Natural killer cell (primary cell): ENCODE measurements around the gene SLC17A3. TPM values are rescaled to one million over a fixed set of nuclear protein-coding genes. Genes with fewer than 3 reads are reported as not detected.

ENCODE experiments used
- ATAC-seq, 3 donors: fragments of 150-1000 bp in 2 of 3; fragments of 200-7000 bp in 1 of 3; cut with Tn5 transposase; 1 replicate in 1 of 3; 2 replicates in 2 of 3; pipeline ENCODE4 v1.10.0; 2021; ENCODE audit warnings: mild to moderate bottlenecking in 2 of 3, moderate library complexity in 2 of 3
- DNase-seq, 2 donors: peaks; one replicate each; pipeline versions ENCODE4 v3.0.0 to v3.0.0-alpha.2; 2013 to 2021; ENCODE audit warnings: mixed read lengths in 1 of 2
- H3K27ac ChIP-seq: one replicate; pipeline ENCODE4 v1.5.1; 2013; ENCODE audit warnings: mild to moderate bottlenecking, low read length
- H3K27me3 ChIP-seq: one replicate; pipeline ENCODE4 v1.6.1; 2013; ENCODE audit warnings: low read length; ENCODE audit not compliant: control insufficient read depth, insufficient read depth
- H3K36me3 ChIP-seq: one replicate; pipeline ENCODE4 v1.6.1; 2013; ENCODE audit warnings: low read length; ENCODE audit not compliant: control insufficient read depth, insufficient read depth
- H3K4me1 ChIP-seq: one replicate; pipeline ENCODE4 v1.6.1; 2013; ENCODE audit warnings: low read length; ENCODE audit not compliant: control insufficient read depth, insufficient read depth
- H3K4me3 ChIP-seq: one replicate; pipeline ENCODE4 v1.5.1; 2013; ENCODE audit warnings: low read length
- H3K9me3 ChIP-seq: one replicate; pipeline ENCODE4 v1.6.1; 2013; ENCODE audit warnings: low read length; ENCODE audit not compliant: control insufficient read depth, insufficient read depth
- H3K27ac Mint-ChIP-seq, 2 donors: one replicate each; pipeline ENCODE4 v1.8.0; 2022; ENCODE audit warnings: mild to moderate bottlenecking in 2 of 2, mixed read lengths in 2 of 2, moderate library complexity in 1 of 2
- H3K27me3 Mint-ChIP-seq, 2 donors: one replicate each; pipeline ENCODE4 v1.8.0; 2022; ENCODE audit warnings: low read depth in 2 of 2, mixed read lengths in 2 of 2
- H3K36me3 Mint-ChIP-seq: one replicate; pipeline ENCODE4 v1.8.0; 2022; ENCODE audit warnings: mixed read lengths
- H3K4me1 Mint-ChIP-seq, 2 donors: one replicate each; pipeline ENCODE4 v1.8.0; 2022; ENCODE audit warnings: mixed read lengths in 2 of 2
- H3K4me3 Mint-ChIP-seq: one replicate; pipeline ENCODE4 v1.8.0; 2022; ENCODE audit warnings: mild to moderate bottlenecking, moderate library complexity, mixed read lengths
- H3K9me3 Mint-ChIP-seq, 2 donors: one replicate each; pipeline ENCODE4 v1.8.0; 2022; ENCODE audit warnings: mixed read lengths in 2 of 2
- CTCF ChIP-seq: fragments of 200-600 bp; IDR thresholded peaks from one replicate; pipeline ENCODE4 v1.8.0; 2022; ENCODE audit warnings: antibody characterized with exemption
- WGBS: methylation state at CpG from one replicate; pipeline ENCODE4 v1.1.7; 2013; ENCODE audit warnings: missing lambda C conversion rate; ENCODE audit not compliant: insufficient coverage; 5-methylcytosine and 5-hydroxymethylcytosine counted together
- intact Hi-C: fragments of 100-400 bp; cut with micrococcal nuclease; formaldehyde crosslinking; loops from one replicate; pipeline ENCODE4 v1.14.2; 2022
- total RNA-seq, 4 donors: library from RNA; stranded (reverse); fragments of 120-200 nt in 1 of 4; gene quantifications; one replicate each; pipeline versions ENCODE4 v1.2.3 to v1.2.4, GENCODE V29; 2013 to 2022

SLC17A3 gene
- total RNA-seq, 3 donors from 2014 or later (not counting 1 experiment from before 2014, with no cell fraction given), result 1.5 to 2.4 (median 1.6) TPM

- intact Hi-C loops, result no loop called here
- no peaks in the 10 kb centered on the region for H3K36me3 Mint-ChIP-seq
- H3K36me3 ChIP-seq, result no peaks in the 10 kb centered on the region
- H3K27ac Mint-ChIP-seq, result no peak overlapping the region
- ATAC-seq (no peak), DNase-seq (no peak)
- peaks cover 3 to 6% of the 10 kb centered on the region in 2 donors for H3K27me3 Mint-ChIP-seq
- 90% methylated on average over 2 of the region's 2 CpGs for WGBS
- no peak overlapping the region for H3K4me3 ChIP-seq
- no peaks in the 10 kb centered on the region for H3K9me3 Mint-ChIP-seq
- H3K4me1 Mint-ChIP-seq, result peaks cover 10 to 11% of the 10 kb centered on the region in 2 donors
- H3K4me3 Mint-ChIP-seq, result no peak overlapping the region
- TF ChIP-seq CTCF, result no peak
- no peaks in the 10 kb centered on the region for H3K27me3 ChIP-seq
- H3K27ac ChIP-seq, result no peak overlapping the region
- no peaks in the 10 kb centered on the region for H3K9me3 ChIP-seq
- no peaks in the 10 kb centered on the region for H3K4me1 ChIP-seq
Measured at GRCh38 chr6:25883991-25884390, 9.9 kb upstream of the SLC17A3 start.

GRCh38 chr6:25883536-25883935 lies 9.5 kb upstream of the SLC17A3 start:
- Histone ChIP-seq H3K36me3 (no peaks in the 10 kb centered on the region), H3K4me3 (no peak overlapping the region), H3K27ac (no peak overlapping the region), H3K27me3 (no peaks in the 10 kb centered on the region), H3K4me1 (no peaks in the 10 kb centered on the region), H3K9me3 (no peaks in the 10 kb centered on the region)
- H3K4me3 Mint-ChIP-seq, result no peak overlapping the region
- no peaks in the 10 kb centered on the region for H3K36me3 Mint-ChIP-seq
- no peak overlapping the region for H3K27ac Mint-ChIP-seq
- H3K4me1 Mint-ChIP-seq, result peaks cover 10 to 11% of the 10 kb centered on the region in 2 donors
- whole genome bisulfite sequencing, result 100% methylated on average over 1 of the region's 1 CpG
- ATAC-seq (no peak), DNase-seq (no peak)
- no peak for TF ChIP-seq CTCF
- intact Hi-C loops, result no loop called here
- H3K9me3 Mint-ChIP-seq, result no peaks in the 10 kb centered on the region
- peaks cover 6 to 7% of the 10 kb centered on the region in 2 donors for H3K27me3 Mint-ChIP-seq

- H3K27ac ChIP-seq, result peak overlapping the region; percentile 9
- Mint-ChIP-seq H3K36me3 (no peaks in the 10 kb centered on the region), H3K9me3 (no peaks in the 10 kb centered on the region), H3K27ac (peak overlapping the region; percentile 64 to 80), H3K4me1 (peaks cover 10 to 11% of the 10 kb centered on the region in 2 donors), H3K27me3 (peaks cover 6 to 7% of the 10 kb centered on the region in 2 donors), H3K4me3 (peak overlapping the region; percentile 75)
- no peaks in the 10 kb centered on the region for H3K9me3 ChIP-seq
- no peaks in the 10 kb centered on the region for H3K4me1 ChIP-seq
- 26% methylated on average over 28 of the region's 28 CpGs for WGBS
- no peaks in the 10 kb centered on the region for H3K27me3 ChIP-seq
- H3K36me3 ChIP-seq, result no peaks in the 10 kb centered on the region
- intact Hi-C loops, result no loop called here
- ATAC-seq (peak; percentile 89 to 90 (median 89)), DNase-seq (peak in 1 of 2 donors; percentile 44)
- TF ChIP-seq CTCF, result peak; percentile 36
- peak overlapping the region; percentile 36 for H3K4me3 ChIP-seq
Measured at GRCh38 chr6:25882051-25882496, 8.0 kb upstream of the SLC17A3 start.

- H3K9me3 Mint-ChIP-seq, result no peaks in the 10 kb centered on the region
- no peak overlapping the region for H3K27ac Mint-ChIP-seq
- Histone ChIP-seq H3K4me3 (no peak overlapping the region), H3K27me3 (no peaks in the 10 kb centered on the region), H3K36me3 (no peaks in the 10 kb centered on the region), H3K27ac (no peak overlapping the region), H3K4me1 (no peaks in the 10 kb centered on the region), H3K9me3 (no peaks in the 10 kb centered on the region)
- H3K36me3 Mint-ChIP-seq, result no peaks in the 10 kb centered on the region
- peaks cover 10 to 11% of the 10 kb centered on the region in 2 donors for H3K4me1 Mint-ChIP-seq
- 89% methylated on average over 3 of the region's 4 CpGs for WGBS
- no peak for ATAC-seq
- peaks cover 0 to 3% of the 10 kb centered on the region in 2 donors for H3K27me3 Mint-ChIP-seq
- TF ChIP-seq CTCF, result no peak
- H3K4me3 Mint-ChIP-seq, result no peak overlapping the region
- DNase-seq, result no peak
- intact Hi-C loops, result no loop called here
Measured at GRCh38 chr6:25880601-25881000, 6.6 kb upstream of the SLC17A3 start.
